Liver (tissue), 9 donors: ENCODE results near the gene HYAL4. TPM values are rescaled to one million over a fixed set of nuclear protein-coding genes. Genes with fewer than 3 reads are reported as not detected.

Experiments
- DNase-seq: peaks from one replicate; pipeline ENCODE4 v3.0.0-alpha.2; 2017; ENCODE audit warnings: low spot score
- H3K27ac ChIP-seq, 2 donors: one replicate each; pipeline ENCODE4 v1.7.0; 2013; ENCODE audit warnings: inconsistent platforms in 2 of 2, low read length in 2 of 2, control low read depth in 1 of 2, low read depth in 1 of 2, mild to moderate bottlenecking in 1 of 2
- H3K27me3 ChIP-seq, 4 donors: one replicate each; pipeline versions ENCODE4 v1.6.1 to v1.7.0; 2013; ENCODE audit warnings: low read length in 3 of 4, inconsistent platforms in 1 of 4, mild to moderate bottlenecking in 1 of 4, moderate library complexity in 1 of 4; ENCODE audit not compliant: control insufficient read depth in 4 of 4, insufficient read depth in 4 of 4
- H3K36me3 ChIP-seq, 4 donors: one replicate each; pipeline versions ENCODE4 v1.6.1 to v1.7.0; 2013; ENCODE audit warnings: low read length in 3 of 4, mild to moderate bottlenecking in 3 of 4, low read depth in 1 of 4, moderate library complexity in 1 of 4; ENCODE audit not compliant: control insufficient read depth in 4 of 4, insufficient read depth in 3 of 4
- H3K4me1 ChIP-seq, 4 donors: one replicate each; pipeline versions ENCODE4 v1.6.1 to v1.7.0; 2013; ENCODE audit warnings: low read length in 3 of 4, mild to moderate bottlenecking in 3 of 4, moderate library complexity in 1 of 4; ENCODE audit not compliant: control insufficient read depth in 4 of 4, insufficient read depth in 4 of 4
- H3K4me3 ChIP-seq, 3 donors: one replicate each; pipeline versions ENCODE4 v1.6.1 to v1.7.0; 2013; ENCODE audit warnings: low read length in 3 of 3, control low read depth in 1 of 3, low read depth in 1 of 3, mild to moderate bottlenecking in 1 of 3
- H3K9ac ChIP-seq, 2 donors: one replicate each; pipeline ENCODE4 v1.7.0; 2013; ENCODE audit warnings: low read length in 2 of 2, mild to moderate bottlenecking in 2 of 2, moderate library complexity in 2 of 2, control low read depth in 1 of 2, low read depth in 1 of 2
- H3K9me3 ChIP-seq, 4 donors: one replicate each; pipeline versions ENCODE4 v1.6.1 to v1.7.0; 2013; ENCODE audit warnings: low read length in 3 of 4; ENCODE audit not compliant: control insufficient read depth in 4 of 4
- EGR1 ChIP-seq, 2 donors: IDR thresholded peaks; 2 replicates each; pipeline ENCODE4 v1.6.1; 2016 to 2018; ENCODE audit warnings: antibody characterized with exemption in 2 of 2, low read depth in 2 of 2
- FOXA1 ChIP-seq: IDR thresholded peaks from 2 replicates; pipeline ENCODE4 v1.6.1; 2016; ENCODE audit warnings: antibody characterized with exemption
- FOXA2 ChIP-seq: IDR thresholded peaks from 2 replicates; pipeline ENCODE4 v1.6.1; 2016; ENCODE audit warnings: antibody characterized with exemption
- GABPA ChIP-seq, 2 donors: IDR thresholded peaks in 1 of 2; conservative IDR thresholded peaks in 1 of 2; 2 replicates each; pipeline ENCODE4 v1.6.1; 2016; ENCODE audit warnings: antibody characterized with exemption in 2 of 2, mild to moderate bottlenecking in 1 of 2, moderate library complexity in 1 of 2
- HNF4G ChIP-seq: IDR thresholded peaks from 2 replicates; pipeline ENCODE4 v1.6.1; 2016; ENCODE audit warnings: antibody characterized with exemption
- JUND ChIP-seq, 2 donors: IDR thresholded peaks; 2 replicates each; pipeline ENCODE4 v1.6.1; 2016; ENCODE audit warnings: antibody characterized with exemption in 2 of 2
- MAX ChIP-seq: IDR thresholded peaks from 2 replicates; pipeline ENCODE4 v1.6.1; 2016; ENCODE audit warnings: antibody characterized with exemption
- NR2F2 ChIP-seq: IDR thresholded peaks from 2 replicates; pipeline ENCODE4 v1.6.1; 2016; ENCODE audit warnings: antibody characterized with exemption
- RAD21 ChIP-seq, 2 donors: IDR thresholded peaks; 2 replicates each; pipeline ENCODE4 v1.6.1; 2016; ENCODE audit warnings: antibody characterized with exemption in 2 of 2, mild to moderate bottlenecking in 2 of 2
- REST ChIP-seq: IDR thresholded peaks from 2 replicates; pipeline ENCODE4 v1.6.1; 2016; ENCODE audit warnings: antibody characterized with exemption, mild to moderate bottlenecking
- RXRA ChIP-seq, 2 donors: IDR thresholded peaks; 2 replicates each; pipeline ENCODE4 v1.6.1; 2017 to 2018; ENCODE audit warnings: antibody characterized with exemption in 2 of 2, mild to moderate bottlenecking in 1 of 2
- SP1 ChIP-seq: IDR thresholded peaks from 2 replicates; pipeline ENCODE4 v1.6.1; 2018; ENCODE audit warnings: antibody characterized with exemption, mild to moderate bottlenecking
- TAF1 ChIP-seq: conservative IDR thresholded peaks from 2 replicates; pipeline ENCODE4 v1.6.1; 2016; ENCODE audit warnings: antibody characterized with exemption, mild to moderate bottlenecking
- YY1 ChIP-seq: IDR thresholded peaks from 2 replicates; pipeline ENCODE4 v1.6.1; 2016; ENCODE audit warnings: antibody characterized with exemption, mild to moderate bottlenecking
- WGBS: extraction: QIAGEN DNeasy Blood & Tissue Kit; methylation state at CpG from one replicate; pipeline ENCODE4 v1.1.7; 2013; 5-methylcytosine and 5-hydroxymethylcytosine counted together
- polyA plus RNA-seq, 2 donors: library from polyadenylated mRNA; stranded (reverse) in 1 of 2; unstranded in 1 of 2; fragments of 200-250 nt in 1 of 2; fragments of >200 nt in 1 of 2; fragmentation: Nextera tagmentation in 1 of 2; extraction: Ambion mirVana in 1 of 2; gene quantifications; one replicate each; pipeline versions ENCODE4 v1.2.1 to v1.2.3, GENCODE V29; 2013 to 2015
- total RNA-seq, 2 donors: library from RNA; depleted of rRNA; stranded (reverse); fragments of >200 nt; gene quantifications; one replicate each; pipeline ENCODE4 v1.2.3, GENCODE V29; 2014
- TF ChIP-seq, protein P1 (sequence below): IDR thresholded peaks from 2 replicates; pipeline ENCODE4 v1.6.1; 2016; ENCODE audit warnings: antibody characterized with exemption
- TF ChIP-seq, protein P2 (sequence below): IDR thresholded peaks from 2 replicates; pipeline ENCODE4 v1.6.1; 2016; ENCODE audit warnings: antibody characterized with exemption
- donor health status: healthy.
- donor health status: healthy.
- donor health status: healthy.
- donor health status: healthy.
- donor health status: healthy.

HYAL4 gene
- total RNA-seq (not detected), polyA plus RNA-seq (not detected)

- no peak for DNase-seq
- 74% methylated on average over 11 of the region's 11 CpGs for WGBS
- H3K9ac ChIP-seq: no peak within 1 kb of the TSS
Measured at GRCh38 chr7:123844712-123845219, at the start of gene HYAL4. TSS of gene HYAL4 (plus strand) at chr7:123845169. CDS start at chr7:123868274, 23,105 bp downstream.

DNA sequence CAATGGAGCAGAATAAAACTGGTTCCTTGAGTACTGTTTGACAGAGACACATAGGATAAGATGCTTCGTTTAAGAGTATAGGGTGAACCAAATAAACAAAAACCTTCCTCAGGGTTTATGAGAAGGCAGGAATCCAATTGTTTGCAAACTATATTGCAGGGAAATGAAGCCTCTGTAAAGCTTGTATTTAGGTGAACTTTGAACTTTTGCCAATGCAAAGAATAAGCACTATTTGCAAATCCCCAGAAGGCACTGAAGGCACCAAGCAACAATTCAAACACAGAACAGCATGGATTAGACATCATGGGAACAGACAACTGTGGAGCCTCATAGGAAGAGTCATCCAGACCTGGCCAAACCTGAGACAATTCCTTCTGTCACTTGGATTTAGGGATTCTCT is 49.1 kb upstream of the HYAL4 start:
- no peak overlapping the region for H3K4me3 ChIP-seq
- WGBS: 84% methylated on average over 1 of the region's 1 CpG

More at GRCh38 chr7:123844712-123845219, at the start of gene HYAL4:
- Histone ChIP-seq H3K36me3 (no peaks in the 10 kb centered on the region), H3K27me3 (no peaks in the 10 kb centered on the region), H3K9me3 (no peaks in the 10 kb centered on the region), H3K4me1 (peaks cover 0 to 10% (median 6%) of the 10 kb centered on the region in 4 donors), H3K4me3 (no peak within 1 kb of the TSS), H3K27ac (no peak within 1 kb of the TSS)
- TF ChIP-seq, protein P1, sequence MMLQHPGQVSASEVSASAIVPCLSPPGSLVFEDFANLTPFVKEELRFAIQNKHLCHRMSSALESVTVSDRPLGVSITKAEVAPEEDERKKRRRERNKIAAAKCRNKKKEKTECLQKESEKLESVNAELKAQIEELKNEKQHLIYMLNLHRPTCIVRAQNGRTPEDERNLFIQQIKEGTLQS: no peak
- TF ChIP-seq FOXA2 (no peak), RAD21 (IDR thresholded peaks at IDR 0.05) (no peak), MAX (no peak), SP1 (no peak), FOXA1 (no peak), NR2F2 (no peak), EGR1 (IDR thresholded peaks at IDR 0.05; ENCODE audit: low read depth in 2 of 2) (no peak), HNF4G (no peak)
- TF ChIP-seq, protein P2, sequence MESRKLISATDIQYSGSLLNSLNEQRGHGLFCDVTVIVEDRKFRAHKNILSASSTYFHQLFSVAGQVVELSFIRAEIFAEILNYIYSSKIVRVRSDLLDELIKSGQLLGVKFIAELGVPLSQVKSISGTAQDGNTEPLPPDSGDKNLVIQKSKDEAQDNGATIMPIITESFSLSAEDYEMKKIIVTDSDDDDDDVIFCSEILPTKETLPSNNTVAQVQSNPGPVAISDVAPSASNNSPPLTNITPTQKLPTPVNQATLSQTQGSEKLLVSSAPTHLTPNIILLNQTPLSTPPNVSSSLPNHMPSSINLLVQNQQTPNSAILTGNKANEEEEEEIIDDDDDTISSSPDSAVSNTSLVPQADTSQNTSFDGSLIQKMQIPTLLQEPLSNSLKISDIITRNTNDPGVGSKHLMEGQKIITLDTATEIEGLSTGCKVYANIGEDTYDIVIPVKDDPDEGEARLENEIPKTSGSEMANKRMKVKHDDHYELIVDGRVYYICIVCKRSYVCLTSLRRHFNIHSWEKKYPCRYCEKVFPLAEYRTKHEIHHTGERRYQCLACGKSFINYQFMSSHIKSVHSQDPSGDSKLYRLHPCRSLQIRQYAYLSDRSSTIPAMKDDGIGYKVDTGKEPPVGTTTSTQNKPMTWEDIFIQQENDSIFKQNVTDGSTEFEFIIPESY: no peak

More for the DNA sequence above, 49.1 kb upstream of the HYAL4 start:
- Histone ChIP-seq H3K4me1 (peaks cover 0 to 13% (median 11%) of the 10 kb centered on the region in 4 donors), H3K36me3 (no peaks in the 10 kb centered on the region), H3K9ac (no peak overlapping the region), H3K27ac (no peak overlapping the region), H3K27me3 (no peaks in the 10 kb centered on the region), H3K9me3 (no peaks in the 10 kb centered on the region)
- TF ChIP-seq RAD21 (IDR thresholded peaks at IDR 0.05) (no peak), YY1 (no peak), MAX (no peak), NR2F2 (no peak), RXRA (IDR thresholded peaks at IDR 0.05) (no peak), GABPA (IDR thresholded peaks at IDR 0.05 in 1 of 2, conservative IDR thresholded peaks at IDR 0.05 in 1 of 2) (no peak), FOXA1 (no peak), REST (no peak), HNF4G (no peak), TAF1 (no peak), SP1 (no peak), JUND (IDR thresholded peaks at IDR 0.05) (no peak), FOXA2 (no peak), EGR1 (IDR thresholded peaks at IDR 0.05; ENCODE audit: low read depth in 2 of 2) (no peak)
- no peak for DNase-seq
